GM11168 (cell line): ENCODE data around the gene BROX.
"Not testable (repeated sequence)": the region's sequence is repeated elsewhere in the genome, so short reads cannot be mapped to it uniquely, and the experiment has no call there.

Experiments
- in situ Hi-C: fragments of 300-500 bp; cut with MboI; formaldehyde crosslinking; loops from one replicate; pipeline ENCODE4 v1.12.0; 2022; ENCODE audit warnings: low sequenced_read_pairs; ENCODE audit not compliant: unreplicated experiment

BROX gene, protein sequence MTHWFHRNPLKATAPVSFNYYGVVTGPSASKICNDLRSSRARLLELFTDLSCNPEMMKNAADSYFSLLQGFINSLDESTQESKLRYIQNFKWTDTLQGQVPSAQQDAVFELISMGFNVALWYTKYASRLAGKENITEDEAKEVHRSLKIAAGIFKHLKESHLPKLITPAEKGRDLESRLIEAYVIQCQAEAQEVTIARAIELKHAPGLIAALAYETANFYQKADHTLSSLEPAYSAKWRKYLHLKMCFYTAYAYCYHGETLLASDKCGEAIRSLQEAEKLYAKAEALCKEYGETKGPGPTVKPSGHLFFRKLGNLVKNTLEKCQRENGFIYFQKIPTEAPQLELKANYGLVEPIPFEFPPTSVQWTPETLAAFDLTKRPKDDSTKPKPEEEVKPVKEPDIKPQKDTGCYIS

GRCh38 chr1:222712253-222713090 lies at the start of gene BROX, which contains the start of gene AIDA:
Gene BROX (plus strand): TSS chr1:222712564. CDS start chr1:222715700, 3,136 bp downstream.
Gene AIDA (minus strand): TSS chr1:222712491. CDS start chr1:222712317, 174 bp downstream.
- in situ Hi-C loops, result no loop called here

- in situ Hi-C loops, result no loop called here
Observed at GRCh38 chr1:222663431-222663934, 48.9 kb upstream of the BROX start.

DNA sequence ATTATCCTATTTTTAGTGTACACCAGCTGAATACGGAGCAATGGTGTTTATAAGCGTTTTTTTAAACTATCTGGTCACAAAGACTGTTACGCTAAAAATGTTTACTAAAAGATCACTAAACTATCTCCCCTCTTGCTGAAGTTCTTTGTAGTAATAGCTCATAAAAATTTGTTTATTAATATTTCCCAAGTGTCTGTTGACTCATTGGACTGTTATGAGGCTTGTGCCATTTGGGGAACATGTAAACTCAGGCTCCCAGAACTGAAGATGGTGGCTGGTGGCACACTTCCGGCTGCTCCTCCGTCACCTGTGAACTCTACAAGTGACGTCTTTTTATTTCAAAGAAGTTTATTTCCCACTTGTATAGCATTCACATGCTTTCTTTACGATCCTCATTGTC lies 46.4 kb upstream of the BROX start:
- in situ Hi-C loops, result no loop called here

- in situ Hi-C loops, result not testable (repeated sequence)
Observed at GRCh38 chr1:222668184-222668583, 44.2 kb upstream of the BROX start.

GRCh38 chr1:222669107-222669506 lies 43.3 kb upstream of the BROX start:
- in situ Hi-C loops, result not testable (repeated sequence)

GRCh38 chr1:222670110-222670509 lies 42.3 kb upstream of the BROX start:
- in situ Hi-C loops, result no loop called here

GRCh38 chr1:222680080-222680479 lies 32.3 kb upstream of the BROX start:
- in situ Hi-C loops, result no loop called here

- in situ Hi-C loops, result no loop called here
Observed at GRCh38 chr1:222691016-222691415, 21.3 kb upstream of the BROX start.

DNA sequence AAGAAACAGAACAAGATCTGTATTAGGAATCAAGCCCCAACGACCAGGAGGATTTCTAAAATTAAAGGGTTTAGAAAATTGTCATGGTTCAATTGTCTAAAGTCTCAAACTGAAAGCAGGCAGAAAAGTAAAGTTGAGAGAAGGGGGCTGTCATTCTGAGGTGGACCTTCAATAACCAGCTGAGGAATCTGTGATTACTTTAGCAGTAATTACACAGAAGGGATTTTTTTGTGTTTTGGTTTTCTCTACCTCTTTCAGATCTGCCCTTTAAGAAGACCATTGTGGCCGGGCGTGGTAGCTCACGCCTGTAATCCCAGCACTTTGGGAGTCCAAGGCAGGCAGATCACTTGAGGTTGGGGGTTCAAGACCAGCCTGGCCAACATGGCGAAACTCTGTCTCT lies 17.4 kb upstream of the BROX start:
- in situ Hi-C loops, result no loop called here

DNA sequence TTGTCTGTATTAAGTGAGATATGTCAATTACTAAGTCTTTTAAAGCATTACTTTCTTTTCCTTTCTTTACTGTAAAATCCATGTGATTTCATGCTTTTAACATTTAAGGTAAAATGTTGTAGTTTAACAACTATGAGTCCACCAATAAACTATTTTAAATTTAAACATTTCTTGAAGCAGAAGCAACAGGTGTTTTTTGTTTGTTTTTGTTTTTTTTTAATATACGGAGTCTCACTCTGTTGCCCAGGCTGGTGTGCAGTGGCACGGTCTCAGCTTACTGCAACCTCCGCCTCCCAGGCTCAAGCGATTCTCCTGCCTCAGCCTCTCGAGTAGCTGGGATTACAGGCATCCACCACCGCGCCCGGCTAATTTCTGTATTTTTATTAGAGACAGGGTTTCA lies 15.6 kb upstream of the BROX start:
- in situ Hi-C loops, result no loop called here

DNA sequence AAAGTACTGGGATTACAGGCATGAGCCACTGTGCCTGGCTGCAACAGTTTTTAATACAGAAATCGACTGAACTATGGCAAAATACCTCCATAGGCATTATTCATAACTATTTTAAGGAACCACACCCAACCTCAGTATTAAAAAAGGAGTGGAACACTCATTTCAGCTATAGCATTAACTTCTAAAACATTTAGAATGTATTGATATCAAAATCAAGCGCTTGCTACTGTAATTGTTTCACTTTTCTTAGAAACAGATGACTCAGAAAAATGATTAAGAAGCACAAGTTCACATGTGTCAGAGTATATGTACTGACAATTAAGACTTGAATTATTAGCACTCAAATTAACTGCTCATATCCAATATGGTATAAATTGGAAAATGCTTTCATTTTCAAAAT lies 15.2 kb upstream of the BROX start:
- in situ Hi-C loops, result no loop called here

- in situ Hi-C loops, result no loop called here
Observed at GRCh38 chr1:222697826-222698225, 14.5 kb upstream of the BROX start.

DNA sequence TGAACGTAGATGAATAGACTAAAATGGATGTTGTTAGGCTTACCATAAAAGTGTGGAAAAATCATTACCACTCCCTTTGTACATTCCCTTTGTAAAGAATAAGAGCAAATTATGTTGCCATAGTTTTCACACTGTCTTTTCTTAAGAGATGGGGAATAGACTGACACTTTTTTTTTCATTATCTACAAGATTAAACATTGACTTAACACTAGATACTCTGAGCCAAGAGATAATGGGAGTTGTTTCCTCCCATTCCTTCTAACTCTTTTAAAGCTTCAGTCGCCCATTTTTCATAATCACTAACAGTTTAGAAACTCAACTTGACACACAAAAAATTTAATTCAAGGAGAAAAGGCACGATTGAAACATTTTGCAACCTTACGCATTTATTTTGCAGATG lies 10.2 kb upstream of the BROX start:
- in situ Hi-C loops, result no loop called here

GRCh38 chr1:222704260-222704659 lies 8.1 kb upstream of the BROX start:
- in situ Hi-C loops, result no loop called here

- in situ Hi-C loops, result no loop called here
Observed at GRCh38 chr1:222706815-222707214, 5.5 kb upstream of the BROX start.

- in situ Hi-C loops, result no loop called here
Observed at GRCh38 chr1:222709700-222710153, 2.6 kb upstream of the BROX start.

DNA sequence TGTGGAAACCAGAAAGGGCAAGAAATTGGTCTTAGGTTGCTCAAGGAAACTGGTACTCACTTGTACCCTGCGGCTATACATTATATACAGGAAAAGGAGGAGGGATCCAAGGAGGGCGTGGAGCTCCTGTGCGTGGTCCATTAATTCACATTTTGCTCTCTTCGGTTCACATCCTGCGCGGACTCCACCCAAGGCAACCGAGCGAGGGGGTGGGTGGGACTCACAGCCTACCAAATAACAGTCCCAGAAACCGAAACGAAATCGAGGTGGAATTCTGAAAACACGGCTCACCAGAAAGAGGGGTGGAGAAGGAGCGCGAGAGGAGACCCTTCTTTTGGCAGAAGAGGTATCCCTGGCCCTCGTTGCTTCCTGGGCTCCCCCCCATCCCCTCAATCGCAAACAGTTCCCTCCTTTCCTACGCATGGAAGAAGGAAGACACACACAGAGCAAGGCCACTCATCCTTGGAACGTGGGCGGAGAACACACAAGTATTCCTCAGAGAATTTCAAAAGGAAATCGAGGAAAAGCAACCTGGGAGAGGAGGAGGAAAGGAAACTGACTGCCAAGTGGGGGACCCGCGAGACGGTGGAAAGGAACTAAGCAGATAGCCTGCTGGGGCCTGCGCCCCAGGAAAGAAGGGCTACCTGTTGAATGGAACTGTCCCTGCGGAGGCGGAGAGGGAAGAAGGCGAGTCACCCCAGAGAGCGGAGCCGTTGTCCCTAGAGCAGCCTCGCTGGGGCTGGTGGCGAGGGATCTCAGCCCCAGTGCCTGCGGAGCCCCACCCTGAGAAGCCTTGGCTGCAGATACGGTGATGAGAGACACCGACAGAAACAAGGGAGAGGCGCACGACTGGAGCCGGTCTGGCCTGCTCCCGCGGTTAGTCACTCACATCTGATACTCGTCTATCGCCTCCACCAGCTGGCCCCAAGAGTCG lies 778 bp upstream of the BROX start:
- in situ Hi-C loops, result no loop called here

DNA sequence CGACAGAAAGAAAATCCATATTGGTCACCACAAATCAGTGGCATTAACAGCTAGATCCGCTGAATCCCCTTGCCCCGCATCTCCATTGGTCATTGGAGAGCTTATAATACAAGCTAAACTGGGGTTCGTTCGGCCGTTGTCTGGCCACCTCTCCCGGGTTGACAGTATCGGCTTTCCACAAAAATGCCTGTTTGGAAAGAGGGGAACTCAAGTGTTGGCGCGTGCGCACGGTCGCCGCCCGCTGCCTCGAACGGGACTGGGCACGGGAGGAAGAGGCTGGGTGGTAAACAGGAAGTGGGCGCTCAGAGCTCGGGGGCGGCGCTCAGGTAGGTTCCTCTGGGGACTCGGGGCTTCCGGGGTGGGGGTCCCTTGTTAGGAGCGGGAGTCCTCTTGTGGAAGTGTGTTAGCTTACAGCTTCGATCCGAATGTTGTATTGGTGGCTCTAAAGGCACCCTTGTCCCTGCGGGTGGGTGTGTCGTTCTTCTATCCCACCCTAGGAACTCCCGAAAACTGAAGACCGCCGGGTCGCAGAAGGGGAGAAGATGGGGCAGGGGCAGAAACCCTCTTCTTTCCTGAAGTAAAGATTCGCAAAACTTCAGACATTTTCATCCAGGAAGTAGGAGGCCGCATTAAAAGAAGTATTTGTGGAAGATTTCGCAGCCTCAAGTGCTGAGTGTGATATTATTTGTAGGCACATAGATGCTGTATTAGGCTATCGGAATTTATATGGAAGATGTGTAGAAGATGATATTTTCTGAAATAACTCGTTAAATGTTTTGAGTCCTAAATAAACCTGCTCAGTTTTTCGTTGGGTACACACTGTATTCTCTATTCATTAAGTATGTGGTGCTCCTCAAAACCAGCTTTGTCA lies 962 bp downstream of the BROX start:
- in situ Hi-C loops, result no loop called here

GRCh38 chr1:222716393-222716792 lies 4.0 kb downstream of the BROX start:
- in situ Hi-C loops, result no loop called here
